IMR-90 (cell line): ENCODE measurements around the gene TEDC2. TPM values are rescaled to one million over a fixed set of nuclear protein-coding genes. Genes with fewer than 3 reads are reported as not detected.

ENCODE experiments used
- ATAC-seq: fragments of 200-7000 bp; cut with Tn5 transposase; 2 replicates; pipeline ENCODE4 v1.9.1; 2020; ENCODE audit warnings: low read depth, mild to moderate bottlenecking, moderate library complexity
- BruUV-seq: library from RNA; stranded (reverse); fragments of 400-500 nt; replicated peaks from 2 replicates; lab custom pipeline; 2021; lab: Mats Ljungman, UMichigan
- CTCF ChIA-PET: fragments of 300-600 bp; formaldehyde crosslinking; extraction: SDS; loops from one replicate; lab custom pipeline; 2021; ENCODE audit warnings: antibody characterized with exemption; lab: Yijun Ruan, JAX
- POLR2A ChIA-PET: fragments of 300-600 bp; sonication (Branson Sonifier 250); formaldehyde crosslinking; loops from one replicate; lab custom pipeline; 2022; ENCODE audit warnings: antibody characterized with exemption; ENCODE audit not compliant: unreplicated experiment; lab: Charles Lee
- DNase-seq: peaks from one replicate; pipeline ENCODE4 v3.0.0; 2013
- H2AFZ ChIP-seq: replicated peaks from 2 replicates; pipeline ENCODE3; 2013; ENCODE audit warnings: low read length, mild to moderate bottlenecking; ENCODE audit not compliant: poor library complexity
- H2AK5ac ChIP-seq: 2 replicates; pipeline ENCODE4 v1.6.1; 2013; ENCODE audit warnings: low read depth, low read length, inconsistent platforms
- H2AK9ac ChIP-seq: replicated peaks from 2 replicates; pipeline ENCODE3; 2013; ENCODE audit warnings: mild to moderate bottlenecking, low read depth, low read length, moderate library complexity; ENCODE audit not compliant: poor library complexity
- H2BK120ac ChIP-seq: 2 replicates; pipeline ENCODE4 v1.6.1; 2013; ENCODE audit warnings: low read depth, low read length, inconsistent platforms
- H2BK15ac ChIP-seq: 3 replicates; pipeline ENCODE4 v1.6.1; 2013; ENCODE audit warnings: low read depth, low read length, inconsistent platforms
- H2BK20ac ChIP-seq: 2 replicates; pipeline ENCODE4 v1.6.1; 2013; ENCODE audit warnings: low read depth, mild to moderate bottlenecking, inconsistent platforms, low read length, moderate library complexity
- H2BK5ac ChIP-seq: 2 replicates; pipeline ENCODE4 v1.6.1; 2013; ENCODE audit warnings: mild to moderate bottlenecking, low read depth, low read length, inconsistent platforms; ENCODE audit not compliant: poor library complexity, severe bottlenecking
- H3K14ac ChIP-seq: replicated peaks from 2 replicates; pipeline ENCODE4 v1.6.1; 2013; ENCODE audit warnings: low read depth, low read length, inconsistent platforms
- H3K18ac ChIP-seq: 2 replicates; pipeline ENCODE4 v1.6.1; 2013; ENCODE audit warnings: low read depth, low read length, control low read depth
- H3K23ac ChIP-seq: 2 replicates; pipeline ENCODE4 v1.6.1; 2013; ENCODE audit warnings: low read depth, low read length, inconsistent platforms
- H3K27ac ChIP-seq: 2 replicates; pipeline ENCODE4 v1.5.1; 2013; ENCODE audit warnings: mild to moderate bottlenecking, control low read depth, low read length; ENCODE audit not compliant: insufficient read depth
- H3K27me3 ChIP-seq: 2 replicates; pipeline ENCODE4 v1.6.1; 2013; ENCODE audit warnings: low read length; ENCODE audit not compliant: control insufficient read depth, insufficient read depth
- H3K36me3 ChIP-seq: 2 replicates; pipeline ENCODE4 v1.6.1; 2013; ENCODE audit warnings: low read length, mixed read lengths; ENCODE audit not compliant: control insufficient read depth, insufficient read depth
- H3K4ac ChIP-seq: 2 replicates; pipeline ENCODE4 v1.6.1; 2013; ENCODE audit warnings: low read depth, low read length, inconsistent platforms
- H3K4me1 ChIP-seq: 2 replicates; pipeline ENCODE4 v1.6.1; 2013; ENCODE audit warnings: low read length, mixed read lengths; ENCODE audit not compliant: control insufficient read depth, insufficient read depth
- H3K4me2 ChIP-seq: 2 replicates; pipeline ENCODE4 v1.6.1; 2013; ENCODE audit warnings: low read depth, mild to moderate bottlenecking, control low read depth, low read length, moderate library complexity
- H3K4me3 ChIP-seq: 2 replicates; pipeline ENCODE4 v1.5.1; 2013; ENCODE audit warnings: low read depth, mild to moderate bottlenecking, control low read depth, low read length, moderate library complexity; ENCODE audit not compliant: insufficient read depth
- H3K56ac ChIP-seq: 2 replicates; pipeline ENCODE4 v1.6.1; 2013; ENCODE audit warnings: low read length, inconsistent platforms; ENCODE audit not compliant: insufficient read depth; ENCODE audit errors: extremely low read depth
- H3K79me1 ChIP-seq, 2 experiments: 2 replicates each; pipeline ENCODE4 v1.6.1; 2013; ENCODE audit warnings: low read length in 2 of 2, inconsistent platforms in 1 of 2, low read depth in 1 of 2
- H3K9ac ChIP-seq: 2 replicates; pipeline ENCODE4 v1.6.1; 2013; ENCODE audit warnings: low read depth, low read length, control low read depth
- H3K9me1 ChIP-seq: 2 replicates; pipeline ENCODE4 v1.6.1; 2013; ENCODE audit warnings: low read length, inconsistent platforms; ENCODE audit not compliant: insufficient read depth
- H3K9me3 ChIP-seq: 2 replicates; pipeline ENCODE4 v1.6.1; 2013; ENCODE audit warnings: low read length; ENCODE audit not compliant: control insufficient read depth, insufficient read depth
- H4K20me1 ChIP-seq: 2 replicates; pipeline ENCODE4 v1.6.1; 2013; ENCODE audit warnings: low read length, inconsistent platforms; ENCODE audit not compliant: insufficient read depth
- H4K5ac ChIP-seq: 2 replicates; pipeline ENCODE4 v1.6.1; 2013; ENCODE audit warnings: mild to moderate bottlenecking, low read depth, low read length, control low read depth
- H4K8ac ChIP-seq, 2 experiments: 2 replicates each; pipeline ENCODE4 v1.6.1; 2013; ENCODE audit warnings: low read depth in 2 of 2, low read length in 2 of 2, control low read depth in 1 of 2, inconsistent platforms in 1 of 2
- H4K91ac ChIP-seq: 2 replicates; pipeline ENCODE4 v1.6.1; 2013; ENCODE audit warnings: low read depth, low read length, inconsistent platforms; ENCODE audit not compliant: insufficient read depth
- RAD21 ChIP-seq: IDR thresholded peaks from 2 replicates; pipeline ENCODE4 v1.6.1; 2012; ENCODE audit warnings: low read length, improper control_type of control experiment
- SMC3 ChIP-seq: fragments of 150-350 bp; IDR thresholded peaks from 2 replicates; pipeline ENCODE4 v1.6.1; 2016; ENCODE audit warnings: low read depth, mild to moderate bottlenecking, antibody characterized with exemption, low read length, moderate library complexity
- WGBS, 2 experiments: methylation state at CpG; one replicate each; pipeline versions ENCODE4 v1.1.5 to v1.1.7; 2013; ENCODE audit warnings: missing lambda C conversion rate in 2 of 2; ENCODE audit not compliant: insufficient read length in 1 of 2; ENCODE audit errors: extremely low coverage in 2 of 2; 5-methylcytosine and 5-hydroxymethylcytosine counted together
- dilution Hi-C: fragments of 300-500 bp; cut with HindIII; formaldehyde crosslinking; loops from one replicate; pipeline ENCODE4 v1.14.3; 2018; ENCODE audit warnings: low sequenced_read_pairs; ENCODE audit not compliant: unreplicated experiment
- in situ Hi-C: fragments of 300-500 bp; cut with MboI; formaldehyde crosslinking; loops from 3 replicates; pipeline ENCODE4 v1.14.3; 2019; ENCODE audit warnings: low sequenced_read_pairs, inconsistent platforms, mixed read lengths
- intact Hi-C: fragments of 100-400 bp; cut with micrococcal nuclease; formaldehyde crosslinking; loops from 2 replicates; pipeline ENCODE4 v1.10.0; 2022
- polyA plus RNA-seq, 3 experiments: library from polyadenylated mRNA; depleted of rRNA; stranded (reverse); fragments of >200 nt; gene quantifications; 2 replicates each; pipeline ENCODE4 v1.2.3, GENCODE V29; 2012; ENCODE audit warnings: low replicate concordance in 1 of 3
- total RNA-seq: library from RNA; depleted of rRNA; stranded (reverse); fragments of >200 nt; gene quantifications from 2 replicates; pipeline ENCODE4 v1.2.3, GENCODE V29; 2012

Gene TEDC2
- total and polyA plus RNA-seq, 2 of the 4 experiments (the other 2 are of a cell fraction), result 3.6 to 7.3 TPM

DNA sequence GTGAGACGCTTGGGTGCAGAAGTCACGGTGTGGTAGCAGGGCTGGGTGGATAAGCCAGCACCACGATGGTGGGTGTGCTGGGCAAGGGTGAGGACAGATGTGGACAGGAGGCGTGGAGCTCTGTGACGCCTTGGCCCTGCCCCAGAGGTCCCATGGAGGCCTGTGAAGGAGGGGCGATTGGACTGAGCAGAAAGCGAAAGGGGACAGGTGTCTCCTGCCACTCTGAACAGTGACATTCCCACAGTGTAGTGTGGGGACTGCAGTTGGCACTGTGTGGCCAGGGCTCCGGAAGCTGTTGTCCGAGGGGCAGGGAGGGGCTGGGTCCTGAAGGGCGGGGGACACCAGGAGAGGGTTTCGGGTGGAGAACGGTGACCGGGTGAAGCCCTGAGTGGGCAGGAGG lies 22.3 kb downstream of the TEDC2 start:
- POLR2A ChIA-PET, result no interaction called here
- Histone ChIP-seq H3K9ac (peak overlapping the region; percentile 53; the same call in 1 of the 2 replicates), H2AK9ac (peak overlapping the region; percentile 92), H3K4me2 (peak overlapping the region; percentile 85; the same call in 1 of the 2 replicates), H3K4me1 (peaks cover 21% of the 10 kb centered on the region), H3K56ac (no peak overlapping the region), H4K5ac (peak overlapping the region; percentile 98), H2AFZ (peak overlapping the region; percentile 91), H3K27me3 (no peaks in the 10 kb centered on the region), H2BK120ac (no peak overlapping the region), H3K4ac (peak overlapping the region; percentile 86), H3K23ac (no peak overlapping the region), H3K18ac (peak overlapping the region; percentile 56; the same call in 1 of the 2 replicates), H3K27ac (peak overlapping the region; percentile 52), H3K36me3 (no peaks in the 10 kb centered on the region), H3K9me1 (peaks cover 6% of the 10 kb centered on the region; the same call in 1 of the 2 replicates), H2BK5ac (peak overlapping the region; percentile 63), H3K79me1 (peaks cover 30 to 73% of the 10 kb centered on the region in 2 experiments), H4K91ac (peak overlapping the region; percentile 43; the same call in 1 of the 2 replicates), H2BK20ac (no peak overlapping the region), H4K8ac (peak overlapping the region in 1 of 2 experiments; percentile 91; a peak in 2 of 4 replicates), H3K14ac (peak overlapping the region; percentile 61; the same call in 1 of the 2 replicates), H2BK15ac (0 out of 3 replicates have a peak overlapping the region, but pooled peaks have one; percentile 18), H4K20me1 (peaks cover 15% of the 10 kb centered on the region), H2AK5ac (peak overlapping the region; percentile 88; the same call in 1 of the 2 replicates), H3K9me3 (no peaks in the 10 kb centered on the region), H3K4me3 (no peak overlapping the region)
- dilution Hi-C loops, result no loop called here
- intact Hi-C loops, result no loop called here
- no peak for DNase-seq
- no peak for ATAC-seq
- 69% methylated on average over 5 of the region's 13 CpGs; no CpG with 5 or more reads in 1 of the 2 experiments for WGBS, 2 experiments
- CTCF ChIA-PET, result interaction anchor here (0.6 kb wide), 1 partner anchor 10 kb away, joined by 3 read pairs; no protein-coding TSS in a partner anchor
- no TSS peak for BruUV-seq
- TF ChIP-seq RAD21 (no peak), SMC3 (no peak)
- in situ Hi-C loops, result no loop called here
